ENCODE measurements around the gene GPR135. TPM values are rescaled to one million over a fixed set of nuclear protein-coding genes. Genes with fewer than 3 reads are reported as not detected.
A peak's percentile ranks its signal among the peaks of the same experiment; 100 is the strongest.

The GPR135 gene
- total RNA-seq, 4 donors from 2014 or later = 7.4 to 12.9 (median 7.7) TPM

DNA sequence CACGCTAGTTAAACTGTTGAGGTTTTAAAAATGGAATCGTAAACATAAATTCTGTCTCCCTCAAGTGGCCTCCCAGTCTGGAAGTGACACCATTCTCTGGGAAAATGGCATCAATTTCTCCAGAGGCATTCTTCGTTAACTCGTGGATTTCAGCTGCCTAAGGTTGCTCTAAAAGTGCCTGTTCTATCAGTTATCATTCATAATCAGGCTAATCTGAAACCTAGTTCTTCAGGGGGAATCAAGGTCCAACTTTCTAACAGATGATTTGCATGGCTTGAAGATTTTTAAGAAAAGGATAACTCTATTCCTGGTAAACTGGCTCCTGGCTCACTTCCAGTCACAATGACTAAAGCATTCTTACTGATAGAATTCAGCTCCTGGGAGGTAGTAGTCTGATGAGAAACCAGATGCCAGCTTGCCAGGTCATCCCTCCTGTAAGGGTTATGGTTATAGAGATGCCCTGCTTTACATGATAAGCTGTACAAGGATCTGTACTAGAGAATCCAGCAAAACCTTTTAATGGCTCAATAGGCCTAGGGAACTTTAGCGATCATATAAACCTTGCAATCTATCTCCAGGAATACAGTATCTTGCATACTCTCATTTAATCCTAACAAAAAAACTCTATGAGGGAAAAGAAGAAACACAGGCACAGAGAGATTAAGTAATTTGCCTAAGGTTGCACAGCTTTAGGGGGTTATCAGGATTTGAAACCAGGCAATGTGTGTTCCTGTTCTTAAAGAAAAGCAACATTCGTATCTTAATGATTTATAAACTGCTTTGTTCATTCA, 17.6 kb upstream of the GPR135 start:
- peaks cover 29 to 32% of the 10 kb centered on the region in 2 donors for H3K4me1 ChIP-seq
- TF ChIP-seq CTCF (IDR thresholded peaks at IDR 0.05) = no peak
- TF ChIP-seq POLR2A (IDR thresholded peaks at IDR 0.05) = peak in 1 of 2 donors; percentile 33

GRCh38 chr14:59481871-59482540, 16.8 kb upstream of the GPR135 start:
- TF ChIP-seq POLR2A (IDR thresholded peaks at IDR 0.05) = no peak
- TF ChIP-seq CTCF (IDR thresholded peaks at IDR 0.05) = no peak
- intact Hi-C loops (cut with DNase I) = no loop called here
- DNase-seq = no peak
- Histone ChIP-seq H3K27ac (peak overlapping the region; percentile 80 to 94 (median 92)), H3K4me1 (peaks cover 29 to 32% of the 10 kb centered on the region in 2 donors), H3K4me3 (replicated peaks in 1 of 3) (peak overlapping the region in 1 of 3 donors; percentile 89), H3K36me3 (peaks cover 0 to 9% of the 10 kb centered on the region in 2 donors), H3K9me3 (no peaks in the 10 kb centered on the region), H3K27me3 (no peaks in the 10 kb centered on the region)
- 52 to 57% methylated on average over 2 of the region's 2 CpGs for WGBS, 2 donors

More for the DNA sequence above, 17.6 kb upstream of the GPR135 start:
- peaks cover 0 to 9% of the 10 kb centered on the region in 2 donors for H3K36me3 ChIP-seq
- intact Hi-C loops (cut with DNase I) = no loop called here
- peak overlapping the region; percentile 80 to 94 (median 92) for H3K27ac ChIP-seq
- no peaks in the 10 kb centered on the region for H3K27me3 ChIP-seq
- WGBS, 2 donors = 72 to 73% methylated on average over 6 of the region's 6 CpGs
- peak; percentile 62 to 71 for DNase-seq
- H3K4me3 ChIP-seq (replicated peaks in 1 of 3) = peak overlapping the region; percentile 77 to 95 (median 89)
- H3K9me3 ChIP-seq = no peaks in the 10 kb centered on the region

DNA sequence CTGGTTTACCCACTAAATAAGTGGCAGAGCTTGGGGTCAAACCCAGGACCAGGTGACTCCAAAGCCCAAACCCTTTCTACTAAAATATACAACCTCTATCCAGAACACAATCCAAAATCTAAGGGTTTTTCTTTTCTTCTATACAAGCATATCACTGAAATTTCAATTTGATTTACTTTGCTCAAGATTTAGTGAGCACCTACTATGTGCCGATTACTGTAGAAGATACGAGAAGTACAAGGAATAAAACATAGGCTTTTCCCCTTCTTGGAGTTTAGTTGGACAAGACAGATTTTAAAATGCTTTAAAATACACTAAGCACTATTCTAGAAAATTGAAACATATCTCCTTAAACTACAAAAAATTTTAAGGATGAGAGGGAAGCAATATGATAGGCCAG, 16.2 kb upstream of the GPR135 start:
- H3K4me1 ChIP-seq = peaks cover 29 to 32% of the 10 kb centered on the region in 2 donors
- peaks cover 0 to 9% of the 10 kb centered on the region in 2 donors for H3K36me3 ChIP-seq
- no peak for TF ChIP-seq CTCF (IDR thresholded peaks at IDR 0.05)
- TF ChIP-seq POLR2A (IDR thresholded peaks at IDR 0.05) = no peak
- no peaks in the 10 kb centered on the region for H3K27me3 ChIP-seq
- no peak for DNase-seq
- WGBS, 2 donors = 99% methylated on average over 2 of the region's 2 CpGs
- peak overlapping the region in 2 of 3 donors; percentile 11 to 80 for H3K27ac ChIP-seq
- no peak overlapping the region for H3K4me3 ChIP-seq (replicated peaks in 1 of 3)
- intact Hi-C loops (cut with DNase I) = no loop called here
- H3K9me3 ChIP-seq = no peaks in the 10 kb centered on the region

DNA sequence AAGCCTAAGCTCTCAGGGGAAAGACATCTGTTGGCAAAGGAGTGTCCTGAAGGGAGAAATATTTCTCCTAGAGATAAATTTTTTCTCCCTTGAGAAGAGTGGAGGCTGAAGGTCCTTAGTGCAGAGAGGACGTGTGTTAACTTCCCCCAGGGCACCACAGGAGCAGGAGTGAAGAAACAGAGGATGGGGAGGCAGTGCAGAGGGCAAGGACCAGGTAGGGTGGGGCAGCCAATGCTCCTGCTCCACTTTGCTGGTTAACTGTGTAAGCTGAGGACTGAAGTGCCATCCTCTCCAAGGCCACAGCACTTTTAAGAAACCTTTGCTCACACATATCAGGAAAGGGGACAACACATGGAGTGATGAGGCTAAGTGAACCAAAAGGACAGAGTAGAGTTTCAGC, 15.0 kb upstream of the GPR135 start:
- Histone ChIP-seq H3K4me3 (replicated peaks in 1 of 3) (no peak overlapping the region), H3K27me3 (no peaks in the 10 kb centered on the region), H3K36me3 (peaks cover 9 to 12% of the 10 kb centered on the region in 2 donors), H3K4me1 (peaks cover 17 to 22% of the 10 kb centered on the region in 2 donors), H3K27ac (no peak overlapping the region), H3K9me3 (no peaks in the 10 kb centered on the region)
- TF ChIP-seq CTCF (IDR thresholded peaks at IDR 0.05) (no peak), POLR2A (IDR thresholded peaks at IDR 0.05) (no peak)
- WGBS, 2 donors = 48 to 67% methylated on average over 1 of the region's 1 CpG
- no peak for DNase-seq
- intact Hi-C loops (cut with DNase I) = no loop called here

DNA sequence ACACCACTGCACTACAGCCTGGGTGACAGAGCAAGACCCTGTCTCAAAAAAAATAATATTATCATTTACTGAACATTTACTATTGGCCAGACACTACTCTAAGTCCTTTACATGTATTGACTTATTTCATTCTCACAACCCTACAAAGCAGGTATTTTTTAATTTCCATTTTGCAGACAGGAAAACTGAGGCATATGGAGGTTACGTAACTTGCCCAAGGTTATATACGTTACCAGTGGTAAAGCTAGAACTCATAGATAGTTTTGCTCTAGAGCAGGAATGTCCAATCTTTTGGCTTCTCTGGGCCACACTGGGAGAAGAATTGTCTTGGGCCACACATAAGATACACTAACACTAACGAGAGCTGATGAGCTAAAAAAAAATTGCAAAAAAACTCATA, 13.4 kb upstream of the GPR135 start:
- TF ChIP-seq CTCF (IDR thresholded peaks at IDR 0.05) = no peak
- TF ChIP-seq POLR2A (IDR thresholded peaks at IDR 0.05) = no peak
- WGBS, 2 donors = 95 to 97% methylated on average over 3 of the region's 3 CpGs
- H3K4me1 ChIP-seq = peaks cover 17 to 21% of the 10 kb centered on the region in 2 donors

More for the DNA sequence above, 13.4 kb upstream of the GPR135 start:
- no peak overlapping the region for H3K27ac ChIP-seq
- no peak overlapping the region for H3K4me3 ChIP-seq (replicated peaks in 1 of 3)
- H3K36me3 ChIP-seq = peaks cover 21 to 23% of the 10 kb centered on the region in 2 donors
- DNase-seq = no peak
- intact Hi-C loops (cut with DNase I) = no loop called here
- no peaks in the 10 kb centered on the region for H3K27me3 ChIP-seq
- H3K9me3 ChIP-seq = no peaks in the 10 kb centered on the region
